Measurements from ENCODE around the gene CASQ1.

DNA sequence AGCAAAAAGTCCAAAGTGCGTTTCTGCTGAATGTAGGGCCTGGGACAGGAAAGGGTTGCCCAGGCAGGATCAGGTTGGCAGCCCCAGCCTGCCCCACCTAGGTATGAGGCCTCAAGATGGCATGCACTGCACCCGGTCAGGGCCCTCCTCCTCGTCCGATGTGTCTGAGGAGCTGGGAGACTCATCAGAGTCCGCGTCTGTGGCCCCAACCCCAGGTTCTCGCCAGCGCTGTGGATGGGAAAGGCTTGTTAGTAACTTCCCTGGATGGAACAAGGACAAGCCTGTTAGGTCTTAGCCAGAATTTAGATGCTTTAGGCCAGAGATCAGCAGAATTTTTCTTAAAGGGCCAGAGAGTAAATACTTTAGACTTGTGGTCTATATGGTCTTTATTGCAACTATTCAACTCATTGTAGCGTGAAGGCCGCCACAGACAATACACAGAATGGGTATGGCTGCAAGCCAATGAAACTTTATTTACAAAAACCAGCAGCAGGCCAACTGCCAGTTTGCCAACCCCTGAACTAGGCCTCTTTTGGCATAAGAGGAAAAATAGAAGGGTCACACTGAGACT lies 27.2 kb downstream of the CASQ1 start:
- TF ChIP-seq POLR2AphosphoS5 (IDR thresholded peaks at IDR 0.05; ENCODE audit: control insufficient read depth, insufficient read depth, low read depth, low read length) (no peak), SREBF2 (CRISPR knock-in tag; IDR thresholded peaks at IDR 0.05) (no peak), MAFK (IDR thresholded peaks at IDR 0.05; ENCODE audit: low read length) (no peak), TAF1 (IDR thresholded peaks at IDR 0.05; ENCODE audit: control insufficient read depth, extremely low read depth, insufficient read depth, low read length, severe bottlenecking) (no peak), ZNF212 (CRISPR knock-in tag; IDR thresholded peaks at IDR 0.05) (no peak), EZH2 (IDR thresholded peaks at IDR 0.05; ENCODE audit: borderline replicate concordance, low read depth, low read length) (no peak)
- TF ChIP-seq, protein P1, sequence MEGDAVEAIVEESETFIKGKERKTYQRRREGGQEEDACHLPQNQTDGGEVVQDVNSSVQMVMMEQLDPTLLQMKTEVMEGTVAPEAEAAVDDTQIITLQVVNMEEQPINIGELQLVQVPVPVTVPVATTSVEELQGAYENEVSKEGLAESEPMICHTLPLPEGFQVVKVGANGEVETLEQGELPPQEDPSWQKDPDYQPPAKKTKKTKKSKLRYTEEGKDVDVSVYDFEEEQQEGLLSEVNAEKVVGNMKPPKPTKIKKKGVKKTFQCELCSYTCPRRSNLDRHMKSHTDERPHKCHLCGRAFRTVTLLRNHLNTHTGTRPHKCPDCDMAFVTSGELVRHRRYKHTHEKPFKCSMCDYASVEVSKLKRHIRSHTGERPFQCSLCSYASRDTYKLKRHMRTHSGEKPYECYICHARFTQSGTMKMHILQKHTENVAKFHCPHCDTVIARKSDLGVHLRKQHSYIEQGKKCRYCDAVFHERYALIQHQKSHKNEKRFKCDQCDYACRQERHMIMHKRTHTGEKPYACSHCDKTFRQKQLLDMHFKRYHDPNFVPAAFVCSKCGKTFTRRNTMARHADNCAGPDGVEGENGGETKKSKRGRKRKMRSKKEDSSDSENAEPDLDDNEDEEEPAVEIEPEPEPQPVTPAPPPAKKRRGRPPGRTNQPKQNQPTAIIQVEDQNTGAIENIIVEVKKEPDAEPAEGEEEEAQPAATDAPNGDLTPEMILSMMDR (IDR thresholded peaks at IDR 0.05 in 2 of 3, conservative IDR thresholded peaks at IDR 0.05 in 1 of 3; ENCODE audit: insufficient read depth in 2 of 3, low read depth in 1 of 3, low read length in 3 of 3) = no peak

All from K562 (cell line).